GM21825 (cell line): ENCODE results near the gene IPO11.

Experiments
- ATAC-seq: cut with Tn5 transposase; IDR thresholded peaks from one replicate; pipeline ENCODE4 v1.9.1; 2021; ENCODE audit warnings: mild to moderate bottlenecking, moderate library complexity; ENCODE audit not compliant: unreplicated experiment

The IPO11 gene

DNA sequence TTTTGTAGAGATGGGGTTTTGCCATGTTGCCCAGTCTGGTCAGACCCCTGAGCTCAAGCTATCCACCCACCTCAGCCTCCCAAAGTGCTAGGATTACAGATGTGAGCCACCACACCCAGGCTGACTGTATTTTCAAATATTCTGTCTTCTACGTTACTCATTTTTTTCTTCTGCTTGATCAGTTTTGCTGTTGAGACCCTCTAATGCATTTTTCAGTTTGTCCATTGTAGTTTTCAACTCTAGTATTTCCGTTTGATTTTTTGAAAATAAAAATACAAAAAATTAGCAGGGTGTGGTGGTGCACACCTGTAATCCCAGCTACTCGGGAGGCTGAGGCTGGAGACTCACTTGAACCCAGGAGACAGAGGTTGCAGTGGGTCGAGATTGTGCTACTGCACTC, 155.6 kb downstream of the IPO11 start:
- no peak for ATAC-seq

DNA sequence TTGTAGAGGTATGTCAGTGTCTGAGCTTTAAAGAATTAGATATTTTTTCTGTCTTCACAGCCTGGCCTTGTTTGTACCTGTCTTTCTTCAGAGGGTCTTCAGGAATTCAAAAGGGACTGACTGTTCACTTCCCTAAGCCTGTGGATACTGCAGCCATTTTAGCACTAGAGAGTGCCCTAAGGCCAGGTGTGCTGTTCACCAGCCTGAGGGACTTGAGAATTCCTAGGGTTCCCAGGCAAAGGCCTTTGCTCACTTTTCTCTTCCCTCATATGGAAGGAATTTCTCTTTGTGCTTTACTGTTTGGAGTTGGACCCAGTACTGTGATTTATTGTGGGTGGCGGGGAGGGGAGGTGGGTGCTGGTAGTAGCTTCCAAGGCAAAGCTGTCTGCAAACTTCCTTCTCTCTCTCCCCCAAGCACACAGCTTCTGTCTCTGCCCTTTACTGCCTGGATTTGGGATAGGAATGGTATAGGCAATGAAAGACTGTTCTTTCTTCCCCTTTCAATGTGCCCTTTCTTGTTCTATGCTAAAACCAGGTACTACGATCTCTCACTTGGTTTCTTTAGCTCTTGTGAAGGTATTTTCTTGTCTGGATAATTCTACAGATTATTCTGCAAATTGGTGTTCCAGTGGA, 156.4 kb downstream of the IPO11 start:
- no peak for ATAC-seq

DNA sequence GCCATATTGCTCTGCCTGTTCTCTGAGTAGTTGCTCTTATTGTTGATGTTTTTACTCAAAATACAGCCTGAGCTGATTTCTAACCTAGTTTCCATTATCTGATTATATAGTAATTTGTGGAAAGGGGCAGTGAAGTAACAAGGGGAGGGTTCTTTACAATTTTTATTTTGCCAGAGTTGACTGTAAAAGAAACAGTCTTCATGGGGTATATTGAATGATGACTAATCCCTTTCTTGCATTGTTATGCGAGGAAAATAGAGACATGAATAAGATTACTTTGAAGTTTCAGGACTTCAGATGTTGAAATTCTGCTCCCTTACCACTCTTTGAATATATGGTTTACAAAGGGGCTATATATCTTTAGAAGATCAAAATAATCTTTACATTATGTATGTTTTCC, 156.9 kb downstream of the IPO11 start:
- ATAC-seq = no peak

DNA sequence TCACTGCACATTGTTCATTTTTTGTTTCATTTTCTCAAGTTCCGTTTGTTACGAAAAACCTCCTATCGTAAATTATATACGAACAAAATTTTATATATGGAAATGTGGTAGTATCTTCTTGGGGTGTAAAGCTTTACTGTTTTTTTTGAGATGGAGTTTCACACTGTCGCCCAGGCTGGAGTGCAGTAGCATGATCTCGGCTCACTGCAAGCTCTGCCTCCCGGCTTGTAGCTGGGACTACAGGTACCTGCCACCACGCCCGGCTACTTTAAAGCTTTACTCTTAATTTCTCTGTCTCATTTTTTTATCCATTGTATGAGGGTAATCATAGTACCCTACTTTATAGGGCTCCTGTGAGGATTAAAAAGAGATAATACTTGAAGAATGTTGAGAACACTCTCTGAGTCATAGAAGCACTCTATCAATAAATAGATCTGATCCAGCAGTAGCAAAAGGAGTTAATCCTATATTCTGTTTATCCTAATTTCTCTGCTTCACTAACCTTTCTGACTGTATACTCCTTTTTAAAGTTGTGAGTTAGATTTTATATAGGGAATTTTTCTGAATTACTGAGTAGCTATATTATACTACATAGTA, 160.5 kb downstream of the IPO11 start:
- no peak for ATAC-seq

DNA sequence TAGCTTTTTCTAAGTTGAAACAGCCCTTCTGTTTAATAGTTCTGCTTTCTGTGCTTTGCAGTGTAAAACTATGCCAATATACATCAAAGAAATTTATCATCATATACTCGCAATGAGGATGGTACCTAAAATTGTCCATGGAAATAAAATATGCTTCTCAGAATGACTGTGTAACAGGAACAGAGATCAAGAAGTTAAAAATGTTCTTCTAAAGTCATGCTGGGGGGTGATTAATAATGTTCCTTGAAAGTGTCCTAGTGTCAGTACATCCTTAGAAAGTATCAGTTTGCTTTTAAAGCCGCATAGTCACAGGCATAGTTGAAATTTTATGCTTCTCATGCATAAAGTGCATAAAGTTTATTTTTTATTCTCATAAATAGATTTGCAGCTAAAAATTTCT, 162.0 kb downstream of the IPO11 start:
- ATAC-seq = peak; percentile 48

DNA sequence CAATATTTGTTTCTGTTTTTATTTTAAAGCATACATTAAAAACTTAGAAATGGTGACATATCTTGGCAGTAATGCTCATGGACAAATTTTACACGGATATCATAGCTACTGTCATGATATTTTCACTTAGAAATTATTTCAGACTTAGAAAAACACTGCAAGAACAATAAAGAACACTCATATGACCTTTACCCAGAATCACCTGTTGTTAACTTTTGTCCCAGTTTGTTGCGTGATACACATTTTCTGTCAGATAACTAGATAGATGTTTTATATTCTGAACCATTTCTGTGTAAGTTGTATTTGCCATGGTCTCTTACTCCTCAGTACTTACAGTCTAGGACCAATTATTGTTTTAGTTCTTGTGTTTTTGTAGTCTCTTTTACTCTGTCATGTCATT, 162.5 kb downstream of the IPO11 start:
- no peak for ATAC-seq

DNA sequence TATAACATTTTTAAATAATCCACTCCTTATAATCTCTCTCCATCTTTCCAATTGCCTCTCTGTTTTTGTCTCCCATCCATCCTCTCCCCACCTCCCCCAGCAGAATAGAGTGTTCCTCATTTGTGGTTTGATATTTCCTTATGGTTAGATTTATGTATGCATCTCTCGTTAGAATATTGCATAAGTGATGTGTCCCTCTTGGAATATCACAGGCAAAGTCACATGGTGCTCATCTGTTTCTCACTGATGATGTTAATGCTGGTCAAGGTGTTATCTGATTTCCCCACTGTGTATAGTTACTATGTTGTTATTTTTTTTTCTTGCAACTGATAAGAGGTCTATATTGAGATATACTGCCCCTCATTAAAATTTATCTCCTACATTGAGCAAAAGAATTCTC, 162.9 kb downstream of the IPO11 start:
- ATAC-seq = no peak

DNA sequence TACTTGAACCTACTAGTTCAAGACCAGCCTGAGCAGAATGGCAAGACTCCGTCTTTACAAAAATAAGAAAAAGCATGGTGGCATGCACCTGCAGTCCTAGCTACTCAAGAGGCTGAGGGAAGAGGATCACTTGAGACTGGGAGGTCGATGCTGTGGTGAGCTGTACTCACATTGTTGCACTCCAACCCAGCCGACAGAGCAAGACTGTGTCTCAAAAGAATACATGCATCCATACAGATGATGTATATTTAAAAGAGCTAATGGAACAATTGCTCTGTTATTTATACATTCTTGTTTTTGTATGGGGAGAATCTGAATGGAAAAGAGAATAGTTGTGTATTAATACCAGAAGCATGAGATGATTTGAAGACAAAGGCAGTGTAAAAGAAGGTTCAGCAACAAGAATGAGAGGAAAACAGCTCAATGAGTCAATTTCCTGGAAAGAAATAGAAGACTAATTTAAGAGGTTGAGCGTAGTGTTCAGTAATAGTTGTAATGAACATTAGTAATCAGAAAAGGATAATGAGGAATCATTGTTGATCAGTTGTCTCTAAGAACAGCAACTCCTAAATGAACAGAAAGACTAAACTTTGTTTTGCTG, 164.1 kb downstream of the IPO11 start:
- ATAC-seq = no peak

DNA sequence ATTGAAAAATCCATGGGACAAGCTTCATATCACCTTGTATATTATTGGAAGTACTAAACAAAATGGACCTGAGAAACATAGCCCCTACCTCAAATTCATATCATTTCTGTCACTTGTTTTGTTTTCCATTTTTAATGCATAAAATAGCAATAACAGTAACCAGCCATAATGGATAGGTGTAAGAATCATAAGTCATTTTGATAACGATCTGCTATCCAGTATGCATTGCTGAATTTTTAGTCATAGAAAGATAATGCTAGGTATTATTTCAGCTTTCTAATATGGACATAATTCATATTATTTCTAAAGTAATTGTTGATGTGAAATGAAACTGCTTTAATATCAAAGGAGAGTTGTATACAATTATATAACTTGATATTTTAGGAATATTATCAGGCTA, 164.9 kb downstream of the IPO11 start:
- ATAC-seq = no peak

DNA sequence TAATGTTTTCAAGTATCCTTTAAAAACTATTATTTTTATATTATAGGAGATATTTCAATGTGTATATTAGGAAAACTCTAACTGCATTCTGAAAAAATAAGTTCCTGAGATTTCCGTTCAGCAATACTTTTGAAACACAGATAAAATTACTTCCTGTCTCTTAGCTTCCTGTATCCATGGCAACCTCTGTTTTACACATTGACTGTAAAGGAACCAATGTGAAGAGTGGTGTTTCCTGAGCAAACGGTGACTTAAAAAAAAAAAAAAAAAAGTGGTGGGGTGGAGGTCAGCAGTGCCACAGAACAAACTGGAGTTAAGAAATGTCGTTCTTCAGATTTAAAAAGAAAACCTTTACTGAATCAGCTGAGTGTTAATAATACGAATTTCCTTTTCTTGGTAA, 166.0 kb downstream of the IPO11 start, which contains the start of gene LRRC70:
Gene LRRC70, plus strand, starts transcription at position 280 of the 400 bp plus-strand sequence. CDS start 620 bp downstream, outside the sequence.
- ATAC-seq = peak; percentile 86

DNA sequence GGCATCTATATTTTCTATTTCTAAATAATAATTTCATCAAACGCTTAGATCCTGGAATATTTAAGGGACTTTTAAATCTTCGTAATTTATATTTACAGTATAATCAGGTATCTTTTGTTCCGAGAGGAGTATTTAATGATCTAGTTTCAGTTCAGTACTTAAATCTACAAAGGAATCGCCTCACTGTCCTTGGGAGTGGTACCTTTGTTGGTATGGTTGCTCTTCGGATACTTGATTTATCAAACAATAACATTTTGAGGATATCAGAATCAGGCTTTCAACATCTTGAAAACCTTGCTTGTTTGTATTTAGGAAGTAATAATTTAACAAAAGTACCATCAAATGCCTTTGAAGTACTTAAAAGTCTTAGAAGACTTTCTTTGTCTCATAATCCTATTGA, 167.2 kb downstream of the IPO11 start:
- ATAC-seq = no peak

DNA sequence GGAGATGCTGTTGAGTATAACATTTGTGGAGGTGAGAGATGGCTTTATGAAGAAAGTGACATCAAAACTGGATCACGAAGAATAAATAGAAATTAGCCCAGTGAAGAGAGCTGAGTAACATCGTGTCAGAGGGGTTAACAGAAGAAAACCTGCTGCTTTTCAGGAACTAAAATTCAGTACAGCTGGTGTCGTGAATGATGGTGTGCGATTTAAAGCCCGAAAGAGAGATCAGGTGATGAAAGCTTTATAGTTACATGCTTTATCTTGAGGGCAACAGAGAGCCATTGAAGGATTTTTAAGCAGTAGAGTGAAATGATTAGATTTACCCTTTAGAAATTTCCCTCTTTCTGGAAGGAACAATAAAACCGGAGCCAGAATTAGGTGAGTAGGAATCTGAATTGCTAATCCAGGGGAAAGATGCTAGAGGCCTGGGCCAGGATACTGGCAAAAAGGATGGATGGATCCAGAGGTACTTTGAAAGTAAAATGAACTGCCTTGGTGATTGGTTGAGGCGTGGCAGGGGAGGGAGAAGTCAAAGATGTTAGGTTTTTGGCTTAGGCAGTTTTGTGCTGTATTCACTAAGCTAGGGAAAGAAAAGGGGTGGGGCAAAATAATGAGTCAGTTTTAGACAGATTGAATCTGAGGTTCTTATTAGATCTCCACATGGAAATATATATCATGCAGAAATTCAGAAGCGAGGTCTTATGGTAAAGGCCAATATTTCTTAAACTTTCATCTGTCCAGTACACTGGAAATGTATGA, 169.5 kb downstream of the IPO11 start:
- ATAC-seq = no peak

DNA sequence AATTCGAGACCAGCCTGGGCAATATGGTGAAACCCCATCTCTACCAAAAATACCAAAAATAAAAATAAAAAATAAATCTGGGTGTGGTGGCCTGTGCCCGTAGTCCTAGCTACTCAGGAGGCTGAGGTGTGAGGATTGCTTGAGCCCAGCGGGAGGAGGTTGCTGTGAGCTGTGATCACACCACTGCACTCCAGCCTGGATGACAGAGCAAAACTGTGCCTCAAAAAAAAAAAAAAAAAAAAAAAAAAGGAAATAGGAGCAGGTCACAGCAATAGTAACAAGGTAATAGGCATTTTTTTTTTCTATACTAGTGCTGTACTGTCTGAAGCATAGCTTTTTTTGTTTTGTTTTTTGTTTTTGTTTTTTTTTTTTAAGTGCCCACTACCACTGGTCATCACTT, 171.8 kb downstream of the IPO11 start:
- ATAC-seq = no peak

DNA sequence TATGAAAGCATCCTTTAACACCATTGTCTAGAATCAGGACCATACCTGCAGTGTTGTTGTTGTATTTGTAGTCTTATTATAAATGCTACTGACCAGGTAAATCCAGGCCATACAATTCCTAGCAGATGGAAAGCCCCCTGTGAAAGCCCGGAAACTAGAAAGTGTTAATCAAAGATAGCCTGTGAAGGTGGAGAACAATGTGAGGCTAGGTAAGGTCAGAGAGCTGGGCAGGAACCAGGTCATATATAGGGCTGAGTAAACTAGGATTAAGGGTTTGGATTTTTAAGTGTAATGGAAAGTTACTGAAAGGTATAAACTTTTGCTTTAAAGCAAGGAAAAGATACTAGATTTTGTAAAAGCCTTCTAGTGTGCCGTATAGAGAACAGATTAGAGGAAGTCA, 172.7 kb downstream of the IPO11 start:
- no peak for ATAC-seq

DNA sequence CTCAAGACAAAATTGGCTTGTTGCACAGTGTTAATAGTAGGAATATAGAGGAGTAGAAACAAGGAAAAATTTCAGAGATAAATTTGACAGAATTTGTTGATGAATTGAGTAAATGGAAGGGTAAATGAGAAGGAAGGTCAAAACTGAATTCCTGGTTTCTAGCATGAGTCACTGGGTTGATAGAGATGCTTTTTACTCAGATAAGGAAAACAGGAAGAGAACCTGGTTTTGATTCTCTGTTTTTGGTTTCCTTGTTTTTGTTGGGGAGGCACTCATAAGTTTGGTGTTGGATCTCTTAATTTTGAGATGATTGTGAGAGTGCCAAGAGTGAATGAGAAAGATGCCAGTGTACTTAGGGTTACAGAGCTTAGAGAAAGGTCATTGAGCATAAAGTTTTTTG, 173.2 kb downstream of the IPO11 start:
- ATAC-seq = no peak

DNA sequence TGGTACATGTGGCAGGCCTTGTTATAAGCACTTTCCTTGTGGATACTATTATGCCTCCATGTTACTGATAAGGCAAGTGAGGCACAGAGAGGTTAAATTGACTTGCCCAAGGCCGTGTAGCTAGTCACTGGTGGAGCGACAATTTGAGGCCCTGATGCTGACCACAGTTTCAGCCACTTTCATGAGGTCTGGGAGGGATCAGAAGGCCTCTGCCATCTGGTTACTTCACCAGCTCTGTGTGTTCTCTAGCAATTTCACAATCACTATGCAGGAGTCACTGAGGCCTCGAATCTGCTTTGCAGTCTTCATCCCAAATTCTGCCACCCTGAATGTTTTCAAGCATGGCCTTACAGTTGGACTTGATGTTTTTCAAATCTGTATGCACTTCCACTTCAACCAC, 175.2 kb downstream of the IPO11 start:
- ATAC-seq = no peak

DNA sequence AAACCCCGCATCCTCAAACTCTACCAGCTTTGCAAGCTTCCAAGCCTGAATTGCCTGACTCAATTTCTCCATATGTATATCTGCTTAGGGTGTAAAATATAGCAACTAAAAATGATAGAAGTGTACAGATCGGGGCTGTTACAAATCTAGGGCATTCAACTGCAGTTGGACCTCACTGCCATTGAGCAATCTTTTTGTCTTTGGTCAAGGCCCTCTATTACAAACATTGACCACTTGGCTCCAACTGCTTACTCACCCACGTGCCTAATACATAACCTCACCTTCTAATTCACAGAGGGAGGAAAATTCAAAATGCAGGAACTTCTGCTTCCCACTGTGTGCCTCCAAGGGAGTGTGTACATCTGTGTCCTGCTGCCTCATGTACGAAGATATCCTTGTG, 176.1 kb downstream of the IPO11 start:
- ATAC-seq = no peak

DNA sequence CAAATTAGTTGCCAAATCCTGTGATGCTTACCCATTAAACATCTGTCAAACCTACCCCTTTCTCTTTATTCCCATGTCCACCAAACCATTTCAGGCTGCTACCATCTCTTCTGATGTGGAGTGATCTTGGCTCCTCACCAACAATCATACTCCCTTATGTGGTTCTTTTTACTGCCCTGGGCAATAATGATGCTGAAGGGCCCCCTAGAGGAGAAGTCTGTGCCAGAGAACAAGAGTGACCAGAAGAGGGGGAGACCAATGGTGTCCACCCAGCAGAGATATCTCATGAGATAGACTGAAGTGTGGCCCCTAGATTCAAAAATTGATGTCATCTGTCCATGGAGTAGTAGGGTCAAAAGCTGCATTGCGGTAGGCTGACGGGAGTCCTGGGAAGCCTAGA, 176.9 kb downstream of the IPO11 start:
- ATAC-seq = no peak

DNA sequence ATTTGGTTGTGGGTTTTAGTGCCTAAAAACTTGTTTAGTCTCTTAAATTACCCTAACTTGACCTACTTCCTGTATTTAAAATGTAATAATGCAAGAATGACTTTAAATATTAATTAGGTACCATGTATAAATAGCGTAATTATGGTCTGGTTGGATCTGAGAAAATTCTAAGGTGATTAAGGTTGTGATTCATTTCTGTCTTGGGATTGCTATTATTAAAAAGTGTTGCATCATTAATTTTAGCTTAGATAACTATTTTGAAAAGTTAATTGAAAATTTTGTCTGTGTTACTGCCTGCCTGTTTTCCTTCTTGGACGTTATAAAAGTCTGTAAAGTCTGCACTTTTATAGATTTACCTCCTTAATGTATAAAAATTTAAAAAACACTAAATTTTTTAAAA, 177.8 kb downstream of the IPO11 start:
- ATAC-seq = no peak

DNA sequence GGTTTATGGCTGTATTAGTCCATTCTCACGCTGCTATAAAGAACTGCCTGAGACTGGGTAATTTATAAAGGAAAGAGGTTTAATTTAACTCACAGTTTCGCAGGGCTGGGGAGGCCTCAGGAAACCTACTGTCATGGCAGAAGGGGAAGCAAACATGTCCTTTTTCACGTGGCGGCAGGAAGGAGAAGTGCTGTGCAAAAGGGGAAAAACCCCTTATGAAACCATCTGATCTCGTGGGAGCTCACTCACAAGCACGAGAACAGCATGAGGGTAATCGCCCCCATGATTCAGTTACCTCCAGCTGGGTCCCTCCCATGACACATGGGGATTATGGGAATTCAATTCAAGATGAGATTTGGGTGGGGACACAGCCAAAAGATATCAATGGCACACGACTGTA, 180.0 kb downstream of the IPO11 start:
- ATAC-seq = no peak

DNA sequence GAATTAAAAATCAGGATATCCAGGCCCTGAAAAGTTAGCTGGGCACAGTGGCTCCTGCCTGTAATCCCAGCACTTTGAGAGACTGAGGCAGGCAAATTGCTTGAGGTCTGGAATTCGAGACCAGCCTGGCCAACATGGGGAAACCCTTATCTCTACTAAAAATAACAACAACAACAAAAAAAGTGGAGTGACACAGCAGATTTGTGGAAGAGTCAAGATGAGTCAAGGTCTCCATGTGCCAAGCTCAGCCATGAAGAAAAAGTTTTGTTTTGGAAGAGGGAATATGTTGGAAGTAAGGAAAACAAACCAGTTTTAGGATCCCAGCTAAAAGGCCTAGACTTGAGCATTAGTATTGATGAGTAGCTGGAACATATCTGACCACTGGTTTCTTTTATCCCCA, 180.8 kb downstream of the IPO11 start:
- ATAC-seq = no peak
